Smooth muscle cell of trachea (primary cell): ENCODE measurements around the gene HOTAIR. TPM values are rescaled to one million over a fixed set of nuclear protein-coding genes. Genes with fewer than 3 reads are reported as not detected.

Experiments used
- total RNA-seq: library from RNA; depleted of rRNA; stranded (reverse); fragments of >200 nt; gene quantifications from 2 replicates; pipeline ENCODE4 v1.2.1, GENCODE V29; 2014

The HOTAIR gene
- total RNA-seq = not detected in 2 replicates

GRCh38 chr12:53974084-53975063 is at the start of gene HOTAIR:
TSS of gene HOTAIR (minus strand) at chr12:53974954.

GRCh38 chr12:54000116-54001114 is 25.7 kb upstream of the HOTAIR start, which contains the start of gene HOXC9:
TSS of gene HOXC9 (plus strand) at chr12:54000161. CDS start at chr12:54000189, 28 bp downstream.

GRCh38 chr12:53984901-53985691 is 10.3 kb upstream of the HOTAIR start, which contains the start of gene HOXC10:
TSS of gene HOXC10 (plus strand) at chr12:53985146. CDS start at chr12:53985260, 114 bp downstream.

GRCh38 chr12:53972722-53973235 is 2.0 kb downstream of the HOTAIR start, which contains the start of gene HOXC11:
TSS of gene HOXC11 (plus strand) at chr12:53973126. CDS start at chr12:53973242, 116 bp downstream.

DNA sequence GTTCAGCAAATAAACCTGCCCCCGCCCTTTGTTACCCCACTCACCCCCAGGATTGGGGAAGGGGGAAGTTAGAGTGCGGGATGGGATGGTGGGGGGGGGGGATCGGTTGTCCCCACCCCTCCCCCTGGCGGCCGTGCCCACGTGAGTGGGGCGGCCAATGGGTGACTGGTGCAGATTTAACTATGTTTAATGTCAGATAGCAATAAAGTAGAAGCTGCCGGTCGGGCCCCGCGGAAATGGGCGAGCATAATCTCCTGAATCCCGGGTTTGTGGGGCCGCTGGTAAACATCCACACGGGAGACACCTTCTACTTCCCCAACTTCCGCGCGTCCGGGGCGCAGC is 20.1 kb downstream of the HOTAIR start, which contains the start of gene HOXC12:
TSS of gene HOXC12 (plus strand) at position 210 of the 342 bp plus-strand sequence. CDS start at position 237, 27 bp downstream.

GRCh38 chr12:53938326-53939140 is 36.2 kb downstream of the HOTAIR start, which contains the start of gene HOXC13:
TSS of gene HOXC13 (plus strand) at chr12:53938831. CDS start at chr12:53938907, 76 bp downstream.

Other genes starting within 250 kb of the HOTAIR start
- 105 and 211 TPM in 2 replicates for gene CALCOCO1, start 247.5 kb downstream of the HOTAIR start, total RNA-seq
- not detected in 2 replicates for gene CISTR, start 223.0 kb downstream of the HOTAIR start, total RNA-seq
- gene HOXC13, start 36.1 kb downstream of the HOTAIR start, total RNA-seq = not detected in 2 replicates
- not detected in 2 replicates for gene HOXC12, start 20.1 kb downstream of the HOTAIR start, total RNA-seq
- not detected in 2 replicates for gene HOXC11, start 1.8 kb downstream of the HOTAIR start, total RNA-seq
- gene HOXC10, start 10.2 kb upstream of the HOTAIR start, total RNA-seq = not detected in 2 replicates
- 0.15 and 0.33 TPM in 2 replicates for gene HOXC9, start 25.2 kb upstream of the HOTAIR start, total RNA-seq
- gene HOXC8, start 34.0 kb upstream of the HOTAIR start, total RNA-seq = 0.33 TPM in 1 of 2 replicates, not detected in the other
- gene HOXC6, start 53.5 kb upstream of the HOTAIR start, total RNA-seq = under 0.01 TPM in 2 replicates
- gene HOXC5, start 58.1 kb upstream of the HOTAIR start, total RNA-seq = 0.33 TPM in 1 of 2 replicates, not detected in the other
- gene HOXC4, start 78.9 kb upstream of the HOTAIR start, total RNA-seq = 0.15 and 0.17 TPM in 2 replicates
- gene SMUG1, start 214.0 kb upstream of the HOTAIR start, total RNA-seq = 30.6 and 38.0 TPM in 2 replicates